HG02970 (cell line): ENCODE data around the gene PLXNA2.

Experiments used
- ATAC-seq: cut with Tn5 transposase; IDR thresholded peaks from one replicate; pipeline ENCODE4 v1.9.1; 2021; ENCODE audit warnings: mild to moderate bottlenecking, moderate library complexity, moderate number of reproducible peaks; ENCODE audit not compliant: unreplicated experiment, low FRiP score

The PLXNA2 gene

GRCh38 chr1:208149776-208150514 is 94.2 kb downstream of the PLXNA2 start:
- no peak for ATAC-seq

DNA sequence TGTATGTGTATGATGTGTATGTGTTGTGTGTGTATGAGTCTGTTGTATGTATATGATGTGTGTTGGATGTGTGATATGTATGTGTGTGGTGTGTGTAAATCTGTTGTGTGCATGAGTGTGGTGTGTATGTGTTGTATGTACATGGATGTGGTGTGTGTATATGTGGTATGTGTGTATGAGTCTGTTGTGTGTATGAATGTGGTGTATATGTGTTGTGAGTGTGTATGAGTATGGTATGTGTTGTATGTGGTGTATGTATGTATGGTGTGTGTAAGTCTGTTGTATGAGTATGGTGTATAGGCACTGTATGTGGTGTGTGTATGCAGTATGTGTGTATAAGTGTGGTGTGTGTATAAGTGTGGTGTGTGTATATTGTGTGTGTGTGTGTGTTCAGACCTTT is 95.0 kb downstream of the PLXNA2 start:
- no peak for ATAC-seq

DNA sequence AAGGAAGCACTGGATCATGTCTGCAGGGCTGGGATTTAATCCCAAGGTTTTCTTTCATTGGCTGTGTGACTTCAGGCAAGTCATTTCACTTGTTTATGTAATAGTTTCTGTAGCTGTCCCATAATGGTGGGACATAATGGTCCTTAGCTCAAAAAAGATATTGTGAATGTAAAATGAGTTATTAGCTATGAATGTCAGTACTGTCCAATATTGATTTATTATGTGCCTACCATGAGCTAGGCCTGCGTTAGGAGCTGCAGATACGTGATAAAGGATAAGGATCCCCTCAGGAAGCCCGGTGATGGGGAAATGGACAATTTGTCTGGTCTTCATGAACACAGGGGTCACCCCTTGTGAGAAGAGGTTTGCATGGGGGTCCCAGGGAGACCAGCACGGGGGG is 95.8 kb downstream of the PLXNA2 start:
- no peak for ATAC-seq

DNA sequence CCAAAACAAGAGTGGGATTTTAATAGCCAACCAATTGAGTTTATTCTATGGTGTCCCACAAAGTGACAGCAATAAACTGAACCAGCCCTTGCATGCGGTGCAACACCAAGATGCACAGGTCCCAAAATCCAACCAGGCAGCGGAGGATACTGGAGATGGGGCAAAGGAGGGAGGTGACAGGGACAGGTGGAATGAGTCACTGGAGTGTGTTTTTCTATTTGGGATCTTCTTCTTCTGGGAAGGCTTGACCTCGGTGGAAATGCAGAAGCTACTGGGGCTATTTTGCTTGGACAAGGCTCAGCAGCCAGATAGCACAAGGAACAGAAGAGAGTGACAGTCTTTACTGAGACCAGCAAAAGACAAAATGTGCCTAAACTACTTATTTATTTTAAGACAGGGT is 97.5 kb downstream of the PLXNA2 start:
- ATAC-seq = no peak

- ATAC-seq = no peak
These were observed 99.0 kb downstream of the PLXNA2 start for GRCh38 chr1:208145167-208145566.

DNA sequence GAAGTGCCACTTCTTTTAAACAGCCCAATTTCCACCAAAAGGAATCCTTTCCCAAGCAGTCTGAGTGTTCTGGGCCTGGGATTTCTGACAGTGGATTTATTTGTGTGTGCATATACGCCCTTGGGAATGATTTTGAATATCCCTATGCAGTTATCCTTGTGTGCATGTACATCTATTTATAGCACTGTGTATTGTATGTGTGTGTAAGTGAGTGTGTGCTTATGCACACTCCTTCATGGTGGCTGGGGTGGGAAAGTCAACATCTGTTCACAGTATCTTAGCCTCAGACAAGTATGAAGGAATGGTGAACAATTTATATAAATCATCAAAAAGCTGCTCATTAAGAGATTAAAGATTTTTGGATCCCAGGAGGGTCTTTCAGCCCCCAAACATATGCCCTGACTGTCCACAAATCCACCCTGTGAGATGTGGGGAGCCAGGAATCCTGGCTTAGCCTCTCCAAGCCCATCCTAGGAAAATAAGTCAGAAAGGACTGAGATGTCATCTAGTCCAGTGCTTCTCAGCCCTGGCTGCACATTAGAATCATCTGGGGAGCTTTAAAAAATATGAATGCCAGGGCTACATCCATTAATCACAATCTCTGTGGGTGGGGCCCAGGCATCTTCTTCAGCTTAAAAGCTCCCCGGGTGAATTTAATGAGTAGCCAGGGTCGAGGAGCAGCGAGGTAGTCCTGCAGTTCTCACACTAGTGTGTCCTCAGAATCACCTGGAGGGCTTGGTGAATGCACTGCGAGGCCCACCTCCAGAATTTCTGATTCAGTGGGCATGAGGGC is 101.4 kb downstream of the PLXNA2 start:
- ATAC-seq = no peak

- no peak for ATAC-seq
These were observed 102.5 kb downstream of the PLXNA2 start for GRCh38 chr1:208141610-208142192.

DNA sequence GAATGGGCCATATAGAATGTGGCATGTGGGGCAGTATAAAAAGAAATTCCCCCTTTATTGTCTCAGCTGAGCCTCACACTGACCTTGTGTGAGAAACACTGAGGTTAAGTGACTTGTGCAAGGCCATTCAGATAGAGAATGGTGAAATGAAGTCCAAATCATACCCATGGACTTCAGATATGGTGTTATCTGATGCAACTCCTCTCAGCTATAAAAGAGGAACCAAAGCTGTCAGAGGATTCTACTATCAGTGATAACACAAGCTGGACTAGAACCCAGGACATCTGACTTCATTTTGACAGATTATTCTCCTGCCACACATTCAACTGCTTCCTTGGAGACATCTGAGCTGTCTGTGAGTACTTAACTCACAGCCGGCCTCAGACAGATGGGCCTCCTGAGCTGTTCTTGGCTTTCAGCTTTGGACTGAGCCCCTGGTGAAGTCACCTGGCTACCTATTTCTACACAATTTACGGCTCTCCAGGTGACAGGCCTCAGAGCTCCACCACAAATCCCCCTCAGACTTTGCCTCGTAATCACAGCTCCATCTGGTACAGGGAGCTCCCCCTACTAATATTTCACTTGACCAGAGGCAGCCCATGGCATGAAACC is 104.6 kb downstream of the PLXNA2 start:
- ATAC-seq = no peak

DNA sequence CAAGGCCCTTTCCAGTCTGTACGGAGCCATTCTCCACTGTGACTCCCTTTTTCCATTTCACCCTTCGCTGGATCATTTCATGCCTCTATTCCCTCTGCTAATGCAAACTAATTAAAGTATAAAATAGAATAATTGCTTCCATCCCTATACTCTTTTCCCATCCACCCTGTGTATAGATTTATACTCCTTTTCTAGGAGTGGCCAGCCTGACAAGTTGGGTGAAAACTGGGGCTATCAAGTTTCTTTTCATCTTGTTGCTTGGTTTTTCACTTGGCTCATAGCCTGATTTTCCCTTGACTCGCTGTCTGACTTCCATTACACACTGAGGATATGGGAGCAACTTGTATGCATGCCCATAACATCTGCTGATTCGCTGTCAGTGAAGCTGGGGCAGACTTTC is 107.0 kb downstream of the PLXNA2 start:
- ATAC-seq = no peak

DNA sequence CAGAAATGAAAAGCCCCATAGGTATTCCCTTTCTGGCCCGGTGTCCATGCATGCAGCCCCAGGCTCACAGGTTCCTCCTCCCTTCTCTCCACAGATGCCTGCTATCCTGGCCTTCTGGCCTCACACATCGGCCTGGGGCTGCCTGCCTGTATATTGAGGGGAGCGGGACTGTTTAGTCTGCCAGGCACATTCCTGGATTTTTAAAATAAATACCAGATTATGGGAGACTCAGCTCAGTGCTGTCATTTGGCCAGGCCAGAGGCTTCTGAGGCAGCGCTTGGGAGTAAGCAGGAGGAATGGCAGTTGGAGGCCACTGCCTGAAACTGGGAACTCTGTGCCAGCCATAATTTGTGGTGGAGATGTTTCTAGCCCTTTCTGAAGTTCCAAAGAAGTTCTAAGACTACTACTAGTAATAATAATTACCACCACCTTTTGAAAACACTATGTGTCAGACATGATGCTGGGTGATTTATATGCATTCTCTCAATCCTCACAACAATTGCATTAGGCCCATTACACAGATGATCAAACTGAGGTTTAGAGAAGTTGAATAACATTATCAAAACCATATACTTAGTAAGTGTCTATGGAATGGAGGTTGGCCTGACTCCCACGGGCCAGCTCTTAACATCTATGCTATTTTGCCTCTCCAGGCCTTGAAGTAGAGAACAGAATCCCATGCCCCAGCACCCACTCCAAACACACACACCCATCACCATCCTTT is 107.6 kb downstream of the PLXNA2 start:
- no peak for ATAC-seq

GRCh38 chr1:208135354-208135753 is 108.8 kb downstream of the PLXNA2 start:
- ATAC-seq = no peak

DNA sequence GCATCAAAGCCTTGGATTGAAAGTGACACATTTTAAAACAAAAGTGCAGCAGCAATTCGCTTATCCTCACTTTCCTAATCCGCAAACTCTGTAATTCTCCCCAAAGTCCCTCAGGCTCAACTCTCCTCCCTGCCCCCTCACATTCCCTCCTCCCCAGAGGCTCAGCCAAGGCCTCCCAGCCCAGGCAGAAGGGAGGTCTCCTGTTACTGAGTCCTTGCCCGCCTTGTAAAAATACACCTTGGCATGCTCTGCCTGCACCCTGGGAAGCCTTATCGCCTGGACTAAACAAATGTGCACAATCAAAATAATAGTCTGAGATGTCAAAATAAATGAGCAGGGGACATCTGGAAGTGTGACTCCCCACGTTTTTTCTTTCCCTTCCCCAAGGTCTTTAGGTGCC is 109.7 kb downstream of the PLXNA2 start:
- no peak for ATAC-seq

GRCh38 chr1:208133355-208133754 is 110.8 kb downstream of the PLXNA2 start:
- no peak for ATAC-seq

GRCh38 chr1:208132287-208132882 is 111.8 kb downstream of the PLXNA2 start:
- peak; percentile 63 for ATAC-seq

DNA sequence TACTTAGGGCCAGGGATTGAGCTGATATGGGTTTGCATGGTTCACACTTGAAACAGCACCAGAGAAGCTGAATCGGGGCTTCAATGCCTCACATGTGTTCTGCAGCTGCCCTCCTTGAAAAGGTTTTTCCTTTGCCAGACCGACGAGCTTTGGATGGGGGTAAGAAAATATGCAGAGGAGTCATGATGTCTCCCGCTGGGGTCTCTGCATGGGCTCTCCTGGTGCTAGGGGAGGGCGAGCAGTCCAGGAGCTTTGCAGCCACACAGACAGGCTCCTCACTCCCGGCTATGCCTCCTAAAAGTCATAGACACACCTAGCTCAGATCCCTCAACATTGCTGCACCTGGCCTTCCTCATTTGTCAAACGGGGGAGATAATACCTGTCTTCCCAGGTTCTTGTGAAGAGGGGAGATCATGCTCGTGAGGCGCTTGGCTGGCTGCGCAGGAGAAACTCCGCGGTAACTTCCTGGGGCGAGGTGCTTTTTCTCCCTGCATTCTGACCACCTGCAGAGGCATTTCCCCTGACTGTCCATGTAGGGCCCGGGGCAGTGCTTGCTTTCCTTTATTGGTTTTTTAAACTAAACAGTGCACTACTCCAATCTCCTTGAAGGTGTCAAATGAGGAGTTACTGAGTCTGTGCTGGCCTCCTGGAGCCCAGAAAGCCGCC is 112.4 kb downstream of the PLXNA2 start:
- peak; percentile 27 for ATAC-seq

DNA sequence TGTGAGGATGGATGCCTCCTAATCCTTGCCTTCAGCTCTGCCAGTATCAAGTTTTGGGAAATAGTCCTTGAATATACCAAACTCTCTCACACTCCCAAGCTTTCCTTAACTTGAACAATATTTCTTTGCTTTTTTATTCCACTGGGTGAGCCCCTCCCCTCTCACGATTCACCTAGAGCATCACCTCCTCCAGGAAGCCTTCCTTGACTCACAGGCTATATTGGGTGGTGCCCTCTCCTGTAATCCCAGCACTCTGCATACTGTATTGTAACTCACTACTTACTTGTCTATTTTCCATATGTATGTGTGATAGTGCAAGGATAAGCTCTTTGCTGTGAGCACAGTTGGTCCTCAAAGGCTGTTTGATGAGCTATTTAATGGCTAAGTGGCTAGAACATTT is 114.7 kb downstream of the PLXNA2 start:
- no peak for ATAC-seq

DNA sequence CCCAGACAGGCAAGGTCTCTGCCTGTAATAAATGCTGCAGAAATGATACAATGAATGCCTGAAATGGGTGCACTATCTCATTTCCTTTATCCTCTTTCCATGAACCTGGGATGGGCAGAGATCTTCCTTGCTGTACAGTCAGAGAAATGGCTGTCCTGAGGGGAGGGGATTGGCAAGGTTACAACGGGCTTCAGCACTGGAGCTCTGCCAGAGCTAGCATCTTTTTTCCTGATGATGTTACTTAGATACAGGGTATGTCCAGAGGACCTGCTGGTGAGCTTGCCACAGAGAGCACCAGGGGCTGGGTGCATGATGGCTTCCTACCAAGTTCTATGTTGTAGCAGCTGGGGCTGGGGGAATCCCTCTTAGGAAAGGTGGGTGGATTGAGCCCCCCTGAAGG is 115.1 kb downstream of the PLXNA2 start:
- ATAC-seq = no peak

- no peak for ATAC-seq
These were observed 116.2 kb downstream of the PLXNA2 start for GRCh38 chr1:208127792-208128529.

DNA sequence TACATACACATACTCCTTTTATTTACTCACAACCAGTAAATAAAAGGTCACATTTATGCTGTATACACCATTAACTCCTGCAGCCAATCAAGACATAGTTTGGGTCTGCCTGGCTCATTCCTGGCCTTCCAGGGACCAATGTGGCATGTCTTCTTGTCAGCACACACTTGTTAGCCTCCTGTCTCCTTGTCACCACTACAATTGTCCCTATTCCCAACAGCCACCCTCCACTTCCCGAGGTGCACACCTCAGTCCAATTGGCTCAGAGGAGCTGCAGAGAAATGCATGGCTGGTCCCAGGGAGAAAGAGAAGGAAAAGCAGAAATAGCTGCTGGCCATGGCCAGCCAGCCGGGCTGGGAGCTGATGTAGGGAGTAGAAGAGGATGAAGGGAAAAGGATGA is 116.9 kb downstream of the PLXNA2 start:
- ATAC-seq = no peak
